ENCODE results near the gene MAD2L1. TPM values are rescaled to one million over a fixed set of nuclear protein-coding genes. Genes with fewer than 3 reads are reported as not detected.

MAD2L1 gene
- total RNA-seq, 4 donors from 2014 or later: 1.4 to 2.6 (median 1.7) TPM

- peak; percentile 55 for ATAC-seq
- no peak overlapping the region for H3K4me3 ChIP-seq
- H3K27me3 ChIP-seq: no peaks in the 10 kb centered on the region
- TF ChIP-seq POLR2AphosphoS5 (IDR thresholded peaks at IDR 0.05) (peak; percentile 71), CTCF (IDR thresholded peaks at IDR 0.05) (no peak), EP300 (IDR thresholded peaks at IDR 0.05) (no peak), POLR2A (IDR thresholded peaks at IDR 0.05) (no peak)
- H3K9me3 ChIP-seq: no peaks in the 10 kb centered on the region
- WGBS, 2 donors (ENCODE audit: low coverage in 1 of 2): 0 to 8% methylated on average over 1 of the region's 1 CpG
- peak overlapping the region; percentile 47 to 76 (median 66) for H3K27ac ChIP-seq
- peaks cover 0 to 60% (median 15%) of the 10 kb centered on the region in 3 donors for H3K4me1 ChIP-seq
- no peaks in the 10 kb centered on the region for H3K36me3 ChIP-seq
These were observed 11.5 kb downstream of the MAD2L1 start for GRCh38 chr4:120055162-120055561.

GRCh38 chr4:120053911-120054310, 12.7 kb downstream of the MAD2L1 start:
- no peak for ATAC-seq
- 60 to 77% methylated on average over 1 of the region's 1 CpG for WGBS, 2 donors (ENCODE audit: low coverage in 1 of 2)

GRCh38 chr4:120052856-120053255, 13.8 kb downstream of the MAD2L1 start:
- peak; percentile 68 for ATAC-seq
- peaks cover 0 to 70% (median 15%) of the 10 kb centered on the region in 3 donors for H3K4me1 ChIP-seq
- TF ChIP-seq POLR2AphosphoS5 (IDR thresholded peaks at IDR 0.05): peak; percentile 80
- TF ChIP-seq EP300 (IDR thresholded peaks at IDR 0.05): no peak
- no peaks in the 10 kb centered on the region for H3K36me3 ChIP-seq
- WGBS, 2 donors (ENCODE audit: low coverage in 1 of 2): 60 to 65% methylated on average over 4 of the region's 4 CpGs
- no peak overlapping the region for H3K4me3 ChIP-seq
- no peaks in the 10 kb centered on the region for H3K27me3 ChIP-seq
- no peaks in the 10 kb centered on the region for H3K9me3 ChIP-seq
- peak overlapping the region in 3 of 4 donors; percentile 31 to 76 (median 34) for H3K27ac ChIP-seq

More at GRCh38 chr4:120053911-120054310, 12.7 kb downstream of the MAD2L1 start:
- Histone ChIP-seq H3K4me3 (no peak overlapping the region), H3K9me3 (no peaks in the 10 kb centered on the region), H3K27me3 (no peaks in the 10 kb centered on the region), H3K36me3 (no peaks in the 10 kb centered on the region), H3K27ac (peak overlapping the region in 3 of 4 donors; percentile 31 to 76 (median 67)), H3K4me1 (peaks cover 0 to 70% (median 15%) of the 10 kb centered on the region in 3 donors)
- TF ChIP-seq EP300 (IDR thresholded peaks at IDR 0.05): no peak
- TF ChIP-seq POLR2A (IDR thresholded peaks at IDR 0.05): no peak
- TF ChIP-seq POLR2AphosphoS5 (IDR thresholded peaks at IDR 0.05): no peak
- TF ChIP-seq CTCF (IDR thresholded peaks at IDR 0.05): no peak

GRCh38 chr4:120051253-120051652, 15.4 kb downstream of the MAD2L1 start:
- Histone ChIP-seq H3K4me1 (peaks cover 0 to 66% (median 15%) of the 10 kb centered on the region in 3 donors), H3K27ac (peak overlapping the region in 1 of 4 donors; percentile 20)
- WGBS, 2 donors (ENCODE audit: low coverage in 1 of 2): 30 to 43% methylated on average over 1 of the region's 1 CpG

GRCh38 chr4:120049732-120050494, 16.7 kb downstream of the MAD2L1 start:
- peak; percentile 90 for ATAC-seq
- Histone ChIP-seq H3K36me3 (no peaks in the 10 kb centered on the region), H3K4me1 (peaks cover 0 to 53% (median 9%) of the 10 kb centered on the region in 3 donors), H3K9me3 (no peaks in the 10 kb centered on the region), H3K27ac (peak overlapping the region; percentile 54 to 78 (median 68)), H3K4me3 (peak overlapping the region in 1 of 2 donors; percentile 38), H3K27me3 (no peaks in the 10 kb centered on the region)
- 34 to 56% methylated on average over 8 to 11 of the region's 11 CpGs for WGBS, 2 donors (ENCODE audit: low coverage in 1 of 2)
- TF ChIP-seq CTCF (IDR thresholded peaks at IDR 0.05): peak; percentile 65 to 92 (median 89)
- TF ChIP-seq EP300 (IDR thresholded peaks at IDR 0.05): no peak
- no peak for TF ChIP-seq POLR2A (IDR thresholded peaks at IDR 0.05)

More at GRCh38 chr4:120051253-120051652, 15.4 kb downstream of the MAD2L1 start:
- H3K36me3 ChIP-seq: no peaks in the 10 kb centered on the region
- H3K27me3 ChIP-seq: no peaks in the 10 kb centered on the region
- no peaks in the 10 kb centered on the region for H3K9me3 ChIP-seq
- no peak for ATAC-seq
- TF ChIP-seq CTCF (IDR thresholded peaks at IDR 0.05): no peak
- no peak for TF ChIP-seq POLR2AphosphoS5 (IDR thresholded peaks at IDR 0.05)
- no peak for TF ChIP-seq POLR2A (IDR thresholded peaks at IDR 0.05)
- no peak for TF ChIP-seq EP300 (IDR thresholded peaks at IDR 0.05)
- H3K4me3 ChIP-seq: no peak overlapping the region

All from gastroesophageal sphincter (tissue), 4 donors.